Measurements from ENCODE around the gene CALN1.
"Not testable (repeated sequence)": the region's sequence is repeated elsewhere in the genome, so short reads cannot be mapped to it uniquely, and the experiment has no call there.

Gene CALN1

DNA sequence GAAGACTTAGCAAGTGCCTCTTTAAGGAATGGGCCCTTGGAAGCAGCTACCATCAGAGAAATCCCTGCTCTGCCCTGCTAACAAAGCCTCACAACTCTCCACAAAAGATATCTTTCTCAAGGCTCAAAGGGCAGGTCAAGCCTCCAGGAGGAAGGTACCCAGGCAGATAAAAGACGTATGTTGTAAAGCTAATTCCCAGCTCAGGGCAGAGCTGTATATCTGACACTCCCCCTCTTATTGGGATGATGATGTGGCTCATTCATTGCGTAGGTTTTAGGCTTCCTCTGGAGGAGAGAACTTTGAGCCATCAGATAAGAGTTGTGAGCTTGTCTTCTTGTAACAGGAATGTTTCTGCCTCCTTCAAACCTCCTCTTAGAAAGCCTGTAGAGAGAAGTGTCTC lies 145.4 kb downstream of the CALN1 start:
- DNase-seq (ENCODE audit: low read depth), result no peak

DNA sequence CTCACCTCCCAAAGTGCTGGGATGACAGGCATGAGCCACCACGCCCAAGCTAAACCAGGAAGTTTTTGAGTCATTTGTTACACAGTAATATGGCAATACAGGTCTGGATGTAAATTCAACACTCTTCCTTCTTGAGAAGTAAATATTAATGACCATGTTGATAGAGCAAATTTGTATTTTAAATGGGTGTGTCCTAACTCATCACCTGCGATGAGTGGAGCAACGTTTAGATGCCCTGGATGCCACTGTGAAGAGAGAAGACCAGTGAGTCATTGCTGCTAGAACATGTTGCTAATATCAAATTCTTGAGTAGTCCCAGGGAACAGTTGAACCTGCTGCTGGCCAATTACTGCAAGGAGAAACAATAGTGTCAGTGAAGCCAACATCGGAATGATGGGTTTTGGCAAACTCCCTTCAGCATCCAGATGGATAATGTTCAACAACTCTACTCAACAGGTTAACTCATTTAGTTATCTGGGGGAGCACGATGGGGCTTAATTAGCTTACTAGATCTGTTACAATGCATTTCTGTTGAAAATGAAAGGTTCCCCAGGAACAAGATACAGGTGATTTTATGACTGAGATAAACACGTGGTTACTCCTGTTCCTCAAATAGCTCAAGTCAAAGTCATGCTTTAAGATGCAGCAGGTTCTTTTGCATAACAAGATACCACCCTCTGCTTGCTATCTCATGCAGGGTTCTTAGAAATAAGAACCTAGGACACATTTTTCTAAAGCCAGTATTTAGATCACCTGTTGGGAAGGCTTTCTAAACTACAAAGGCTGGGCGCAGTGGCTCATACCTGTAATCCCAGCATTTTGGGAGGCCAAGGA lies 146.8 kb downstream of the CALN1 start:
- no peak for DNase-seq (ENCODE audit: low read depth)

DNA sequence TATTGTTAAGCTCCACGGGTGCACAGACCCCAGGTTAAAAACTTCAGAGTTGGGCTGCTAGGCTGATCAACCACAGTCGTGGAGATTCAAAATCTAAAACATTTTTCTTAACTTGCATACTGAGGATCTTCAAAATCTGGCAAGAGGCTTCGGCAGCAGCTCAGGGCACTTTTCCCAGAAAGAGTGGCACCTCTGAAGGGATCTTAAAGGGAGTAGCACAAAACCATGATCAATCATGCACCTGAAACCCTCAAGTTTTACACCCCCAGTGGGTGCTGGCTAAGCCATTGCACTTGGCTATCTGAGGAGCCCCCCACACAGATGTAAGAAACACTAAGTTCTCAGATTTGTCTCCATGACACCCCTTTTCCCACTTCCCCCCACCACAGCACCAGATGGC lies 151.7 kb downstream of the CALN1 start:
- DNase-seq (ENCODE audit: low read depth), result no peak

DNA sequence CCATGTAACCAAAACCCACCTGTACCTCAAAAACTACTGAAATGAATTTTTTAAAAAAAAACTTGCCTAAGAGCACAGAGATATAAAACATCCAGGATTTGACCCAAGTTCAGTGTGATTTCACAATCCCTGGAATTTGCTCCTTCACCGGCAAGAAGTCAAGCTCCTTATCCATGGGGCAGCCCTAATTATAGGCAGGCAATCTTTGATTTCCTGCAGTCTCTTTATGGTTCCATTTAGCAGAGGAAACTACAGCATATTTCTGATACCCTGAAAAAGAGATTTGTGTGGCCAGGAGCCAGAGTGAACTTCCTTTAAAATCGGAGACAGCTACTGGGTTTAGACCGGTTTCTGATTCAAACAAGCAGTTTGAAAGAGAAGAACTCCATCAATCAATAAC lies 154.1 kb downstream of the CALN1 start:
- no peak for DNase-seq (ENCODE audit: low read depth)

DNA sequence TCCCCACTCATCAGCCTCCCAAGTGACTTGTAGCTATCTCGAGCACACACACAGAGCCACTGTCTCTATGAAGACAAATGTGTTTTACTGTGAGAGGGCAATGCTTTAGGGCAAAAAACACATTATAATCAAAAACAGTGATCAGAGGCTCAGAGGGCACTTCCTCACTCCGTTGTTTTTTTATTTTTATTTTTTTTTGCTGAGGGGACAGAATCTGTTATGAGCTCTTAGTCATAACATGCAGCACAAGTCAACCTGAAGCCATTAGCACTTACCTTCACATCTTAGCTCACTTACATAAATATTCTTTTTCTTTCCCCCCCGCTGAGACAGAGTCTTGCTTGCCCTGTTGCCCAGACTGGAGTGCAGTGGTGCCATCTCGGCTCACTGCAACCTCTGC lies 157.7 kb downstream of the CALN1 start:
- no peak for DNase-seq (ENCODE audit: low read depth)

DNA sequence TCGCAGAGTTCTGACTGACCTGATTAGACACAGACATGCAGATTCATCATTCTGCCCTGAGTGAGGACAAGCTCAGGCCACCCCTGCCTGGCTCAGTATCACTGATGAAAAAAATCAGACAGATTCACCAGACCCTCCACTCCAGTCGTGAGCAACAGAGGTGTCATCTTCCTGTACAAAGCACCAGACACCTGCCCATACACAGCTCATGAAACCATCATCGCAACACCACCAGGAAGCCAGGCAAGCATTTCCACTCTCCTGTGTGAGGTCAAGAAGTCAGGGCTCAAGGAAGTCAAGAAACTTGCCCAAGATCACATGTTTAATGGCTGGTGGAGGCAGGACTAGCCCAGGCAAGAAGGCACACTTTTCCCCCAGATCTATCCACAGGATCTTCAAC lies 163.0 kb downstream of the CALN1 start:
- no peak for DNase-seq (ENCODE audit: low read depth)

DNA sequence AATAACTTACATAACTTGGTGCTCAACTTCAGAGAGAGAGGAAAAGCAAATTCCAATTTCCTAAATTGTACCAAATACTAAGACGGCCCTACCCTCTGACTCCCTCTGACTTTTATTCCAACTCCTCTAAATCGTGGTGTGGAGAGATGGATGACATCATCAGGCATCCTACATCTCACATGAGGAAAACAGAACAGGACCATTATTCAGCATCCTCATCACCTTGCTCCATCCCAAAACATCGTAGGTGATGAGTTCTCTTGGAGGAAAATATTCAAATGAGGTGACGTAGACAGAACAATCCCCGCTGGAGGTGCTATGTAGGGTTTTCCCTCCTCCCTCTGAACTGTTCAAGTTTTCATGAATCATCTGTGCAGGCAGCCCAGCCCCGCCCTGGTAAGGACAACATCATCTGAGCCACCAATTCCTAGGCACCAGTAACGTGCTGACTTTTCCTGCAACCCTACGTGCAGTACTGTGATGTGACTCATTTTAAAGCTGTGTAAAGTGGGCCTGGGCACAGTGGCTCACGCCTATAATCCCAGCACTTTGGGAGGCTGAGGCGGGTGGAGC lies 167.2 kb downstream of the CALN1 start:
- DNase-seq (ENCODE audit: low read depth), result no peak

DNA sequence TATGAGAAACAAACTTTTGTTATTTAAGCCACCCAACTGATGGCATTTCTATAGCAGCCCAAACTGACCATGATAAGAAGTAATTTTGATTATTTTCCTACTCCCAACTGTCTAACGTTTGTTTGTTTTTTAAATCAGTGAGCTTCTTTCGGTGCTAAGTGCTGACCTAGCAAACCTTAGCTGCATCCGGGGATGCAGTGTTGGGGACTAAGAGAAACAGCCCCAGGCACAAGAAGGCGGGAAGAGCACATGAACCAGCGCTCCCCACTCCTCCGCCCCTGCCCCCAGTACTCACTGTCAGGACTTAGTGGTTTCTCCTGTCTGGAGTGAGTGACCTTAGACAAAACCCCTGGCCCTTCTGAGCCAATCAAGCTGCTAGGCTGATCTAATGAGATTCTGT lies 168.8 kb downstream of the CALN1 start:
- no peak for DNase-seq (ENCODE audit: low read depth)

DNA sequence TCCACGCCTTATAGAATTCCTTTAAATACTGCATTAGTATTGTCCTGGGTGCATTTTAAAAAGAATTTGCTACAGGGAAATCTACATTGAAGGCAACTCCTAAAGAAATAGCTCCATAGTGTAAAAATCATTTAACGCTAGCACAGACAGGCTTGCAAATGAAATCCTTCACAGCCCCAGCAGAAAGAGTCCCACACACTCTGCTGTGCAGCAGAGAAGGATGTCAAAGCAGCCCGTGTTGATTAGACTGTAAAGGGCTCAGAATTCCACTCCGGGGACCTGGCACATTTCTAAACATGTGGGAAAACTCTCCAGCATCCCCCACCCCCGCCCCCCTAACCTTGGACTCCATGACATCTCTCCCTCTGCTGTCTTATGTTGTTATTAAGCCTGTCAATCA lies 176.8 kb downstream of the CALN1 start:
- no peak for DNase-seq (ENCODE audit: low read depth)

DNA sequence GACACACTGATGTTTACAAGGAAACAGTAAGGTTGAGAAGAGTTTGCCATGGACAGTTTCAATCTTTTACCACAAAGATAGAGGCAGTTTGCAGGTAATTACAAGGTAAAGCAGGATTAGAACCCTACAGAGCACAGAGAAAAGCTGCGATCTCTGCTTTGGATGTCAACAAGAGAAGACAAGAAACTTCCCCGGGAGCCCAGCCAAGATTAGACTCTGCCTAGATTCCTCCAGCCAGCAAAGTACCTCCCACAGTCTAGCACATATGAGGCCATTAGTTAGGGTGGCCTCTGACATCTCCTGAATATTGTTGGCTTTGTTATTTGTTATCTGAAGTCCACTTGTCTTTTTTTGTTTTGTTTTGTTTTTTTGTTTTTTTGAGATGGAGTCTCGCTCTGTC lies 178.1 kb downstream of the CALN1 start:
- DNase-seq (ENCODE audit: low read depth), result no peak

DNA sequence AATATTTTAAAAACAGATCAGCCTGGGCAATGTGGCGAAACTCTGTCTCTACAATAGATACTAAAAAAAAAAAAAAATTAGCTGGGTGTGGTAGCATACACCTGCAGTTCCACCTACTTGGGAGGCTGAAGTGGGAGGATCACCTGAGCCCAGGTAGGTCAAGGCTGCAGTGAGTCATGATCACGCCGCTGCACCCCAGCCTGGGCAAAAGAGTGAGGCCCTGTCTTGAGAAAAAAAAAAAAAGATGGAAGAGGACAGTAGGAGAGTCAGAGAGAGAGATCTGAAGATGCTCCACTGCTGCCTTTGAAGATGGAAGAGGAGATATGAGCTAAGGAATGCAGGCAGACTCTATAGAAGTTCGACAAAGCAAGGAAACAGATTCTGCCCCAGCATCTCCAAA lies 181.9 kb downstream of the CALN1 start:
- no peak for DNase-seq (ENCODE audit: low read depth)

DNA sequence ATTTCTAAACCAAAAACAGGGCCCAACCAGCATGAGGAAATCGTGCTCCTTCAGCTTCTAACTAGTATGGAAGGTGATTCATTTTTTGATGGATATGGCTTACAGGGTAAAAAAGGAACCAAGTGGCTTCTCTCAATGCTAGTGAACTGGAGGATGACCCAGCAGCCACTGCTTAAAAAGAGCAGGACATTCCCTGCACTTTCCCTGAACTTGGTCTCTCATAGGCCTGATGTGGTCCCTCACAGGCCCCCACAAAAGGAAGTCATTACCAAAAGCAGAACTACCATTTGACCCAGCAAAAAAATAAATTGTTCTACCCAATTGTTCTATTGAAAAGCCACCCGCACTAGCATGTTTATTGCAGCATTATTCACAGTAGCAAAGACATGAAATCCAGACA lies 188.8 kb downstream of the CALN1 start:
- DNase-seq (ENCODE audit: low read depth), result no peak

DNA sequence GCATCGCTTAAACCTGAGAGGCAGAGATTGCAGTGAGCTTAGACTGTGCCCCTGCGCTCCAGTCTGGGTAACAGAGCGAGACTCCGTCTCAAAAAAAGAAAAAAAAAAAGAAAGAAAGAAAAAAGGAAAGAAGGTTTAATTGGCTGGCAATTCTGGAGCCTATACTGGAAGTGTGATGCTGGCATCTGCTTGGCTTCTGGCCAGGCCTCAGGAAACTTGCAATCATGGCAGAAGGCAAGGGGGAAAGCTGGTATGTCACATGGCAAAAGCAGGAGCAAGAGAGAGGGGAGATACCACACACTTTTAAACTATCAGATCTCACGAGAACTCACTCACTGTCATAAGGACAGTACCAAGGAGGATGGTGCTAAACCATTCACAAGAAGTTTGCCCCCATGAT lies 190.0 kb downstream of the CALN1 start:
- DNase-seq (ENCODE audit: low read depth), result no peak

DNA sequence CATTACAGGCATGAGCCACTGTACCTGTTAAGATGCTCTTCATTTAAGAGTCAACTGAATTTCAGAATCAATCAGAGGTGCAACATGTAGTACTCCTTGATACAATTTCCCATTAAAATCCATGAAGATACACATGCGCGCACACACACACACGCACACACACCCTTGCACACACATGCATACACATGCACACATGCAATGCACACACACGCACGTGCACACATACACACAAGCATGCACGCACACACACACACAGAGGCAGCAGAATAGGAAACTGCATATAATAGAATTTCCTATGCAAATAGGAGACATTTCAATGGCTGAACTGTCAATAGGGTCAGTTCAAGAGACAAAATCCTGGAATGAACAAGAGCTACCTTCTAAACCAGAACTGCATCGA lies 192.6 kb downstream of the CALN1 start:
- no peak for DNase-seq (ENCODE audit: low read depth)

DNA sequence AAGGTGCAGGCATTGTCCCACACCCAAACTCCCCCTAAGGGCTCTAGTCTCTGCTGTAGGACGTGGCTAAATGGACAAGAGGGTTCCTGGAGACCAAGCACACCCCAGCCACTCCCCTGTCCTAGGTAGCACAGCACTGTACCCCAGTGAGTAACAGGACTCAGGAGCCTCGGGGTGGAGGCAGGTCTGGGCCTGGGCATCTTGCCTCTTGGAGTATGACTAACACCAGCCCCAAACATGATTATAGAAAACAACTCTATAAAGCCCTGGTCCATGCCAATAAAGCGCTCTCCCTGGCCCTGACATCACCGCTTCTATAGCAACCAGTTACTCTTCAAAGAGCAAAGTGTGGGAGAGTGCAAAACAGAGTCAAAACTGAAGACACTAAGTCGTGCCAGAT lies 195.0 kb downstream of the CALN1 start:
- no peak for DNase-seq (ENCODE audit: low read depth)

DNA sequence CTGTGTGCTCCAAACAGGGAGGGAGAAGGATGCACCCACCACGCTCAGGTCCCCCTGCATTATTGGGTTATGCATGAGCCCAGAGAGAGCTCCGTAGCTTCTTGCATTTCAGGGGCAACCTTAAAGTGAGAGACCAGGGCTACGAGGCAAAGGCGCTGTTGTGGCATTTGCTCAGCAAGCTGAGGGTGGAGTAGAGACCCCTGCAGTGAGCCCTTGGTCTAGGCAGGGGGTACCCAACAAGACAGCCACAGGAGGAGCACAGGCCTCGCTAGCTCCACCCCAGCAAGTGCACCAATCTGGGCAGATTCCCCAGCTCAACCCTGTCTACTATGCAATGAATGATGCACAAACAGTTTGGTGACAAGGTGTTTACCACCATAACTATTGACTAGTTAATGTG lies 198.4 kb downstream of the CALN1 start:
- DNase-seq (ENCODE audit: low read depth), result no peak

DNA sequence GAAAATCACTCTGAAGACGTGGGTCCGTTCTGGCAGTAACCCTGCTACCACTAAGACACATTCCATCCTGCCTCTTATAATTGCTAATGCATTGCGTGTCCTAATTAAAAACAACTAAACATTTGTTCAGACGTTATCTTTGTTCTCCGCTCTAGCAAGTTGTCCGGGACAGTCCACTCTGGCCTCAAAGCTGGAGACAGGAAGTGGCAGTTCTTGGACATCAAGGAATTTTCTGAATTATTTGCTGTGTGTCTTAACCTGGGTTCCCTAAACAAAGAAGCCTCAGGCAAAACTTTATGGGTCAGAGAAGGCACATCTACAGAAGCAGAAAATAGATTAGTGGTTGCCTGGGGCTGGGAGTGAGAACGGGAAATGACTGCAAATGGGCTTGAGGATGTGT lies 199.1 kb downstream of the CALN1 start:
- DNase-seq (ENCODE audit: low read depth), result no peak

DNA sequence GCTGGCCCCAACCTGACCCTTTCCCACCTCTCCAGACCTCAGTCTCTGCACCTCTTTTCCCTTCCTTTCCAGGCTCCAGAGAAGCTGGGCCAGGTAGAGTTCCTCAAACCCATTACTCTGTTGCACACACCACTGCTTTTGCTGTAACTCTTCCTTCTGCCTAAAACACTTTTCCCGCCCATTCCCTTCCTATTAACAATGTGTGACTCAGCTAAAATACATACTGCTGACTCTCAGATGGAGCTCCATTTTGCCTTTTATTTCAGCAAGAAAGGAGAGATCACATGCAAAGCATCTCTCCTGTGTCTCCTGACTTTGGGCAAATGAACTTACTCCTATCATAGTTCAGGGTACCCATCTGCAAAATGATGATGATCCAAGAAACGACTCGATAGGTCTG lies 201.0 kb downstream of the CALN1 start:
- no peak for DNase-seq (ENCODE audit: low read depth)

DNA sequence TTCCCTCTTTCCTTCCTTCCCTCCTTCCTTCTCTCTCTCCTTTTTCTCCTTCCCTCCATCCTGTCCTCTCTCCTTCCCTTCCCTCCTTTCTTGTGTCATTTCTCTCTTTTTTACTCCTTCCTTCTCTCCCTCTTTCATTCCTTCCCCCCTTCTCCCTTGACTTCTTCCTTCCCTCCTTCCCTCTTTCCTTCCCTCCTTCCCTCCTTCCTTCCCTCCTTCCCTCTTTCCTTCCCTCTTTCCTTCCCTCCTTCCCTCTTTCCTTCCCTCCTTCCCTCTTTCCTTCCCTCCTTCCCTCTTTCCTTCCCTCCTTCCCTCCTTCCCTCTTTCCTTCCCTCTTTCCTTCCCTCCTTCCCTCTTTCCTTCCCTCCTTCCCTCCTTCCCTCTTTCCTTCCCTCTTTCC lies 203.1 kb downstream of the CALN1 start:
- not testable (repeated sequence) for DNase-seq (ENCODE audit: low read depth)

DNA sequence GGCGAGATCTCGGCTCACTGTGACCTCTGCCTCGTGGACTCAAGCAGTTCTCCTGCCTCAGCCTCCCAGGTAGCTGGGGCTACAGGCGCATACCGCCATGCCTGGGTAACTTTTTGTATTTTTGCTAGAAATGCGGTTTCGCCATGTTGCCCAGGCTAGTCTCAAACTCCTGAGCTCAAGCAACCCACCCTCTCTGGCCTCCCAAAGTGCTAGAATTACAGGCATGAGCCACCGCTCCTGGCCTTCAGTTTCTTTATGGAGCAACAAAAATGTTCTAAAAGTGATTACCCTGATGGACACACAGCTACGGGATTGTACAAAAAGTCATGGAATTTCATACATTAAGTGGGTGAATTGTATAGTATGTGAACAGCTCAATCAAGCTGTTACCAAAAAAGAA lies 216.0 kb downstream of the CALN1 start:
- no peak for DNase-seq (ENCODE audit: low read depth)

DNA sequence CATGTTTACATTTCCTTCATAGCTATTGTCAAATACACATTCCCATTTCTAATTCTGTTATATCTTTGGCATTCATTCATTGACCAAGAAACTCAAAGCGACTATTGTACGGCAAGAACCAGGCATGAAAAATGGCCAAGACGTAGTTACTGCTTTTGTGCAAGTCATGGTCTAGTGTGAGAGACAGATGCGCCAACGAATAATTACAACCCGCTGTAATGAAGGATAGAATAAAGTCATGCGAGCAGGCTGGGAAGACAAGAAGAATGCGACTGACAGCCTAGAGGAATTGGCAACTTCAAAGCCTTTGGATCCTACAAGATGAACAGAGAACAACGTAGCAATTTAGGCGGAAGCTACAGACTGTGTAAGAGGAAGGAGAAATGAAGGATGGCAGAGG lies 221.2 kb downstream of the CALN1 start:
- no peak for DNase-seq (ENCODE audit: low read depth)

DNA sequence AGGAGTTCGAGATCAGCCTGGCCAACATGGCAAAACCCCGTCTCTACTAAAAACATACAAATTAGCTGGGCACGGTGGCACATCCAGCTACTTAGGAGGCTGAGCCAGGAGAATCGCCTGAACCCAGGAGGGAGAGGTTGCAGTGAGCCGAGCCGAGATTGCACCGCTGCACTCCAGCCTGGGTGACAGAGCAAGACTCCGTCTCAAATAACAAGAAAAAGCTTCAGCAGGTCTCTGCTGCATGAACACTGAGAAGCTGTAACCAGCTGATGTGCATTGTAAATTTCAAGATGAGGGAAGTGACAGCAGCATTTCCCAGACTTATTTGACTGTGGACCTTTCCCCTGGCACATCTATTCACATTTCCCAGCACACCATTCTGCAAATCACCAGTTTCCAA lies 222.0 kb downstream of the CALN1 start:
- no peak for DNase-seq (ENCODE audit: low read depth)

DNA sequence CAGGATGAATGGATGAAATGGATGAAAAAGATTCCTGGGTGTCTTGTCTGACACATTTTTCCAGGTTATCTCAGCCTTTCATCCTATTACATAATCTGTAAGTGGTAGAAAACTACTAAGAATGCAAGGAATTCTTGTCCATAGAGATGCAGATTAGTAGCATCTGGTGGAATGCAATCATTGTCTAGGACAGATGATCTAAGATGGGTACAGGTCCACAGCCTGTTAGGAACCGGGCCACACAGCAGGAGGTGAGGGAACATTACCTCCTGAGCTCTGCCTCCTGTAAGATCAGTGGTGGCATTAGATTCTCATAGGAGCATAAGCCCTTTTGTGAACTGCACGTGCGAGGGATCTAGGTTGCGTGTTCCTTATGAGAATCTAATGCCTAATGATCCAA lies 225.0 kb downstream of the CALN1 start:
- no peak for DNase-seq (ENCODE audit: low read depth)

DNA sequence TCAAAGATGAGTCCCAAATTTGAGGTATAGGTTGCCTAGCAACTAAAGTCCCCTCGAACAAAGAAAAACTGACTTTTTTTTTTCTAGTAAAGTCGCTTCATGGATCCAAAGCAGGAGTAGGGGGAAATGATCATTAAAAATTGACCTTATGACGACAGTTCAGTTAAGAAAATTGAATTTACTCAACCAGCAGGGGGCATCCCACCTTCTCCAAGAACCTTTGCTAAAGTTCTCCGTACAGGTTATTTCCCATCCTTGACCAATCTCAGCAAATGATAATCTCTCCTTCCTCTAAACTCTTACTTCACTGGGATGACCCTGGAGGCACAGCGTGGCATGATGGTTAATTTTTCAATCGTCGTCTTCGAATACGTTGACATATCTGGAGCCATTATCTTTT lies 228.3 kb downstream of the CALN1 start:
- DNase-seq (ENCODE audit: low read depth), result no peak

Measured in HS-5 (cell line).